GM08714 (cell line): Measurements from ENCODE around the gene NLRP2B.
"Not testable (repeated sequence)": the region's sequence is repeated elsewhere in the genome, so short reads cannot be mapped to it uniquely, and the experiment has no call there.

ENCODE experiments used
- H3K4me3 ChIP-seq: fragments of 200-500 bp; sonication (Bioruptor generic); 2 replicates; pipeline ENCODE4 v1.5.1; 2014; ENCODE audit warnings: mild to moderate bottlenecking, low read length, inconsistent platforms
- ZNF274 ChIP-seq: IDR thresholded peaks from 2 replicates; pipeline ENCODE4 v1.6.1; 2012; ENCODE audit warnings: mild to moderate bottlenecking, low read depth, low read length

Gene NLRP2B

DNA sequence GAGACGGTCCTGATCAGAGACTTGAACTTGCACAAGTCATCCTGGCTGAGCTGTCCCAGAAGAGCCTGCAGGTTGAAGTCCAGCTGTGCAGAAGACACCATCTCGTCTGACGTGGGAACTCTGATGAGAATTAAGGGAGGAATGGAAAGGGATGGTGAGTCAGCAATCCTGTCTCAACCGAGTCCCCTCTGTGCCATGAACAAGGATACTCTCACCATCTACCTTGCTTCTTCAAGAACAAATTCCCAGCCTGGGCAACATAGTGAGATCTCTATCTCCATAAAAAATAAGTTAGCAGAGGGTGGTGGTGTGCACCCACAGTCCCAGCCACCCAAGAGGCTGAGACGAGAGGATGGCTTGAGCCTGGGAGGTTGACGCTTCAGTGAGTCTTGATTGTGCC, at the start of gene NLRP2B:
TSS of gene NLRP2B (minus strand) at position 101 of the 400 bp plus-strand sequence.
- H3K4me3 ChIP-seq: no peak within 1 kb of the TSS
- TF ChIP-seq ZNF274: no peak

- H3K4me3 ChIP-seq: not testable (repeated sequence)
Observed at GRCh38 chrX:57725995-57726394, 45.9 kb upstream of the NLRP2B start.

DNA sequence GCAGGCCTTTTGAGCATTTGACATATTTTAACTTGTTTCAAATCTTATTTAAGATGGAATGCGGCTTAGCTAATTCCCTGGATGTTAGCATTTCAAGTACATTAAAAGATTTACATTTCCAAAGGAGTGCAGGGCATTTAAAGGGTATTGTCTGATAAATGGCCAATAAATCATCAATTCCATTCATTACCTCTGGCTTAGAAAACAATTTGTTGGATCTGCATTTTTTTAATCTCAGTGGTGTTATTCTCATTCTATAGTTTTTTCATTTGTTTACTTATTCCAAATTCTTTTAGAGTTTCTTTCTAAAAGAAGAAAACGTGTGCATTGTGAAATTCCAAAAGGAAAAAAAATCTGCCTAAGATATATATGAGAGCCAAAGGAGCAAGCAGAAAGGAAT, 1.3 kb upstream of the NLRP2B start:
- TF ChIP-seq ZNF274: no peak

GRCh38 chrX:57678686-57679428, 1.2 kb downstream of the NLRP2B start:
- no peak overlapping the region for H3K4me3 ChIP-seq
- no peak for TF ChIP-seq ZNF274

More for the DNA sequence above, 1.3 kb upstream of the NLRP2B start:
- H3K4me3 ChIP-seq: no peak overlapping the region

DNA sequence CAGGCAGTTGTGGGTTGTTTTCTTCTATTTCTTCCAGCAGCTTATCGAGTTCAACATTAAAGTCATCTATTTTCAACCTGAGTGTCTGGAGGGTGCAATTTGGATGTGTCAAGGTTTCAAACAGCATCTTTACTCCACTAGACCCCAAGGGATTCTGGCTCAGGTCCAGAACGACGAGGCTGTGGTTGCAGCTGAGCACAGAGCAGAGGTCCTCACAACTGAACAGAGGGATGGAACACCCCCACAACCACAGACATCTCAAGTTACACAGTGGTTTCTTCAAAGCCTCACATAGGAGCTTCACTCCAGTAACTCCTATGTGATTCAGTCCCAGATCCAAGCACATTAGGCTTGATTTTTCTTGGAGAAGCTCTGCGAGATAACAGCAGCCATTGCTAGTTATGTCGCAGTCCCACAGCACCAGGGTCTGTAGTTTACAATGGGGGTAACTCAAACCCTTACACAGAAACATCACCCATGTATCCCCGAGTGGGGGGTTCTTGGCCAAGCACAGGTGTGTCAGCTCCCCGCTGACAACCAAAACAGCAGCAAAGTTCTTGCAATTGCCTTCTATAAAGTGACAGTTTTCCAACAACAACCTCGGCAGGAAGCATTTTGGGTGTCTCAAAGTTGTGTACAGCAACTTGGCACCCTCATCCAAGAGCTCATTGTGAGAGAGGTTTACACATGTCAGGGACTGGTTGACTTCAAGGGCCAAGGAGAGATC, 2.8 kb downstream of the NLRP2B start:
- no peak overlapping the region for H3K4me3 ChIP-seq
- TF ChIP-seq ZNF274: no peak

DNA sequence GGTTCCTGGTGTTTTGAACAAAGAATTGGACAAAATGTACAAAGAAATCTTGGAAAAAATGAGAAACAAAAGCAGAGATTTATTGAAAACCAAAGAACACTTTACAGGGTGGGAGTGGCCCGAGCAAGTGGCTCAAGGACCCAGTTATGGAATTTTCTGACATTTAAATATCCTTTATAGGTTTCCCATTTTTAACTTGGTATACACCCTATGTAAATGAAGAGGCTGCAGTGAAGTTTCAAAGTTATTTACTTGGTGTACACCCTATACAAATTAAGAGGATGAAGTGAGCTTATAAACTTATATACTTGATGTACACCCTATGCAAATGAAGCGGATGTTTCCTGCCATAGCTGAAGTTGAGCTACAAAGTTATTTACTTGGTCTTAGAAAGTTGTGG, 4.7 kb downstream of the NLRP2B start:
- TF ChIP-seq ZNF274: no peak
- no peak overlapping the region for H3K4me3 ChIP-seq

GRCh38 chrX:57674861-57675260, 5.2 kb downstream of the NLRP2B start:
- no peak overlapping the region for H3K4me3 ChIP-seq
- TF ChIP-seq ZNF274: no peak

DNA sequence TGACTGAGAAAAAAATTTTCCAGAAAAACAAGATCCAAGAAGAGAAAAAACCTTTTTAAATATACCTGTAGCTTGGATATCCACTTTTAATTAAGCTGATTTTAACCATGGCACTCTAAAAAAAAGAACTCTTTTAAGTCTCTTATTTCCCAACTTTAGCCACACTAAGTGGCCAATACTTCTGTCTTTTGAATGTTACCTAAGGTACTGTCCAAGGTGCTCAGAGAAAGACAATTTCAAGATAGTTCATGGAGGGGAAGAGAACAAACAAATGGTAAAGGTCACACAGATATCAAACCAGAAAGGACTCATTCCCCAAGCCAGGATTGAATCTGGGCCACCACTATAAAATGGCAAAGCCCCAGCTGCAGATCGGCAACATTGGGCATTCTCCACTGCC, 10.1 kb downstream of the NLRP2B start:
- no peak for TF ChIP-seq ZNF274
- no peak overlapping the region for H3K4me3 ChIP-seq

DNA sequence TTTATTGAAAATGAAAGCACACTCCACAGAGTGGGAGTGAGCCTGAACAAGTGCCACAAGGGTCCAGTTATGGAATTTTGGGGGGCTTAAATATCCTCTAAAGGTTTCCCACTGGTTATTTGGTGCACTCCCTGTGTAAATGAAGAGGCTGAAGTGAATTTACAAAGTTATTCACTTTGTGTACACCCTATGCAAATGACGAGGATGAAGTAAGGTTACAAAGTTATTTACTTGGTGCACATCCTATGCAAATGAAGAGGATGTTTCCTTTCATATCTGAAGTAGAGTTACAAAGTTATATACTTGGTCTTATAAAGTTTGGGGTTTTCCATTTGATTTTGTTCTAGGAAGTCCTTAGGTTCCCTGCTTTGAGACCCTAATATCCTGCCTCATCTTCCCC, 13.1 kb downstream of the NLRP2B start:
- no peak for TF ChIP-seq ZNF274
- no peak overlapping the region for H3K4me3 ChIP-seq

DNA sequence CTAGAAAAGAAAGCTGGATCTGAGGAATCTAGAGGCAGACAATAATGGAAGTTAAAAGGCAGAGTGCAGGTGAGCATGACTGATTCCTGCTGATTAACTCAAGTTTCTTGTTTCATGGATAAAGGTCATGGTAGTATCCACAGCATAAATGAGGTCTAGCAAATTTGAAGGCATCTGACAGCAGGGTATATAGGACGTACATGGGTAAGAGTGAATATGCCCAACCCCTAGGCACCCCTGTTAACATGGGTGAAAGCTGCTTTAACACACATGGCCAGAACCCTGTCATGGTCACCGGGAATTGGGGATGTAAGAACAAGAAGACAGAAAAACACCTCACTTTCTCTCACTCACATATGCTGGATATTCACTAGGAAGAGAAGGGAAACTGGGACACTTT, 25.0 kb downstream of the NLRP2B start:
- TF ChIP-seq ZNF274: no peak
- H3K4me3 ChIP-seq: no peak overlapping the region

- TF ChIP-seq ZNF274: no peak
- H3K4me3 ChIP-seq: no peak overlapping the region
Observed at GRCh38 chrX:57652705-57653104, 27.4 kb downstream of the NLRP2B start.

- no peak for TF ChIP-seq ZNF274
- no peak overlapping the region for H3K4me3 ChIP-seq
Observed at GRCh38 chrX:57651169-57651919, 28.7 kb downstream of the NLRP2B start.

- TF ChIP-seq ZNF274: no peak
- no peak overlapping the region for H3K4me3 ChIP-seq
Observed at GRCh38 chrX:57647020-57647419, 33.0 kb downstream of the NLRP2B start.

GRCh38 chrX:57643698-57644097, 36.4 kb downstream of the NLRP2B start:
- no peak for TF ChIP-seq ZNF274
- H3K4me3 ChIP-seq: no peak overlapping the region

- H3K4me3 ChIP-seq: no peak overlapping the region
- TF ChIP-seq ZNF274: no peak
Observed at GRCh38 chrX:57641338-57641737, 38.7 kb downstream of the NLRP2B start.
